Neutrophil (primary cell): ENCODE data around the gene NCOA1.

Source experiments
- H3K27ac ChIP-seq: fragments of 200-600 bp; sonication (generic); 2 replicates; pipeline ENCODE4 v1.5.1; 2016; ENCODE audit warnings: mild to moderate bottlenecking, moderate library complexity
- H3K27me3 ChIP-seq: fragments of 200-600 bp; sonication (generic); 2 replicates; pipeline ENCODE4 v1.6.0; 2016; ENCODE audit warnings: mild to moderate bottlenecking
- H3K36me3 ChIP-seq: fragments of 200-600 bp; sonication (generic); 2 replicates; pipeline ENCODE4 v1.5.1; 2017
- H3K4me1 ChIP-seq, 2 experiments: fragments of 200-600 bp in 1 of 2; sonication (generic) in 1 of 2; 1 replicate in 1 of 2; 2 replicates in 1 of 2; pipeline versions ENCODE4 v1.5.1 to v1.6.1; 2013 to 2016; ENCODE audit warnings: low read depth in 1 of 2, low read length in 1 of 2, mild to moderate bottlenecking in 1 of 2, moderate library complexity in 1 of 2; ENCODE audit not compliant: control insufficient read depth in 1 of 2, insufficient read depth in 1 of 2
- H3K4me3 ChIP-seq, 2 experiments: fragments of 200-600 bp in 1 of 2; sonication (generic) in 1 of 2; 1 replicate in 1 of 2; 2 replicates in 1 of 2; pipeline ENCODE4 v1.5.1; 2013 to 2016; ENCODE audit warnings: low read depth in 1 of 2, low read length in 1 of 2, mild to moderate bottlenecking in 1 of 2, moderate library complexity in 1 of 2
- H3K9me3 ChIP-seq: fragments of 200-600 bp; sonication (generic); 2 replicates; pipeline ENCODE4 v1.5.1; 2016
- CTCF ChIP-seq: fragments of 200-600 bp; sonication (generic); IDR thresholded peaks from 2 replicates; pipeline ENCODE4 v1.5.1; 2016; ENCODE audit warnings: antibody characterized with exemption

Gene NCOA1

GRCh38 chr2:24756789-24757188 is 265.7 kb downstream of the NCOA1 start:
- no peaks in the 10 kb centered on the region for H3K9me3 ChIP-seq
- no peak overlapping the region for H3K4me3 ChIP-seq
- no peak overlapping the region for H3K27ac ChIP-seq
- no peaks in the 10 kb centered on the region for H3K4me1 ChIP-seq
- H3K27me3 ChIP-seq, result no peaks in the 10 kb centered on the region
- no peak for TF ChIP-seq CTCF
- peaks cover 89% of the 10 kb centered on the region for H3K36me3 ChIP-seq

GRCh38 chr2:24761866-24762265 is 270.8 kb downstream of the NCOA1 start:
- Histone ChIP-seq H3K27me3 (no peaks in the 10 kb centered on the region), H3K27ac (no peak overlapping the region), H3K36me3 (peaks cover 80% of the 10 kb centered on the region), H3K4me3 (no peak overlapping the region), H3K4me1 (no peaks in the 10 kb centered on the region), H3K9me3 (no peaks in the 10 kb centered on the region)
- no peak for TF ChIP-seq CTCF

- Histone ChIP-seq H3K27me3 (no peaks in the 10 kb centered on the region), H3K9me3 (no peaks in the 10 kb centered on the region), H3K36me3 (peaks cover 80% of the 10 kb centered on the region), H3K4me3 (no peak overlapping the region), H3K27ac (no peak overlapping the region), H3K4me1 (no peaks in the 10 kb centered on the region)
- no peak for TF ChIP-seq CTCF
These were observed 271.5 kb downstream of the NCOA1 start for GRCh38 chr2:24762518-24762917.

- Histone ChIP-seq H3K27me3 (no peaks in the 10 kb centered on the region), H3K27ac (no peak overlapping the region), H3K36me3 (peaks cover 79% of the 10 kb centered on the region), H3K4me3 (no peak overlapping the region), H3K4me1 (no peaks in the 10 kb centered on the region), H3K9me3 (no peaks in the 10 kb centered on the region)
- no peak for TF ChIP-seq CTCF
These were observed 272.8 kb downstream of the NCOA1 start for GRCh38 chr2:24763843-24764242.

GRCh38 chr2:24766609-24767008 is 275.6 kb downstream of the NCOA1 start:
- H3K27me3 ChIP-seq, result no peaks in the 10 kb centered on the region
- H3K27ac ChIP-seq, result no peak overlapping the region
- TF ChIP-seq CTCF, result no peak
- H3K4me1 ChIP-seq, result no peaks in the 10 kb centered on the region
- no peak overlapping the region for H3K4me3 ChIP-seq
- H3K36me3 ChIP-seq, result peaks cover 79% of the 10 kb centered on the region
- no peaks in the 10 kb centered on the region for H3K9me3 ChIP-seq

GRCh38 chr2:24768013-24768412 is 277.0 kb downstream of the NCOA1 start:
- H3K4me3 ChIP-seq, result no peak overlapping the region

More at GRCh38 chr2:24768013-24768412, 277.0 kb downstream of the NCOA1 start:
- no peaks in the 10 kb centered on the region for H3K9me3 ChIP-seq
- no peaks in the 10 kb centered on the region for H3K27me3 ChIP-seq
- no peak overlapping the region for H3K27ac ChIP-seq
- peaks cover 65% of the 10 kb centered on the region for H3K36me3 ChIP-seq
- no peak for TF ChIP-seq CTCF
- H3K4me1 ChIP-seq, result no peaks in the 10 kb centered on the region
